H1 (cell line): ENCODE data around the gene DGCR8. TPM values are rescaled to one million over a fixed set of nuclear protein-coding genes. Genes with fewer than 3 reads are reported as not detected.

Experiments used
- PHF8 ChIP-seq: fragments of 200-600 bp; sonication (generic); conservative IDR thresholded peaks from 2 replicates; pipeline ENCODE4 v1.7.1; 2012; ENCODE audit warnings: low read depth, mild to moderate bottlenecking, inconsistent platforms, low read length, moderate library complexity
- POU5F1 ChIP-seq: IDR thresholded peaks from 2 replicates; pipeline ENCODE4 v1.6.1; 2011; ENCODE audit warnings: low read depth, mild to moderate bottlenecking, low read length, moderate library complexity
- YY1 ChIP-seq: IDR thresholded peaks from 2 replicates; pipeline ENCODE4 v1.6.1; 2011; ENCODE audit warnings: low read depth, mild to moderate bottlenecking, low read length
- polyA plus RNA-seq, 7 experiments: library from polyadenylated mRNA; depleted of rRNA in 3 of 7; stranded (reverse) in 5 of 7; unstranded in 2 of 7; fragments of >200 nt in 5 of 7; fragments of 200-250 nt in 2 of 7; gene quantifications; 1 replicate in 5 of 7; 2 replicates in 1 of 7; 4 replicates in 1 of 7; pipeline versions ENCODE4 v1.2.1 to v1.2.3, GENCODE V29; 2011 to 2013; ENCODE audit warnings: missing spikeins in 2 of 7, mixed read lengths in 2 of 7
- total RNA-seq: library from RNA; stranded (reverse); fragmentation: NEBNext Ultra II Directional; extraction: Animal tissue kit (Norgen Biotek cat#: 25700); gene quantifications from 2 replicates; pipeline ENCODE4 v1.2.1, GENCODE V29; 2021

DGCR8 gene
- total and polyA plus RNA-seq, 2 of the 8 experiments (the other 6 are each of a cell fraction or from before 2014, with no cell fraction given), result 23.7 to 43.7 TPM

- TF ChIP-seq POU5F1 (no peak), PHF8 (peak; percentile 65), YY1 (no peak)
Measured at GRCh38 chr22:20116951-20117632, 37.1 kb downstream of the DGCR8 start, which contains the start of gene TRMT2A (continued).
